DOHH2 (cell line): Measurements from ENCODE around the gene RBCK1.

Experiments used
- H3F3A ChIP-seq: fragments of 200-600 bp; sonication (generic), shearing (Covaris generic); 2 replicates; pipeline ENCODE4 v1.6.0; 2016; ENCODE audit warnings: antibody characterized with exemption, mild to moderate bottlenecking; ENCODE audit not compliant: control insufficient read depth, insufficient read depth
- H3K27ac ChIP-seq: fragments of 200-600 bp; sonication (generic); 2 replicates; pipeline ENCODE4 v1.5.1; 2014; ENCODE audit warnings: low read depth, mild to moderate bottlenecking, low read length, moderate library complexity
- H3K27me3 ChIP-seq: fragments of 200-600 bp; sonication (generic); 2 replicates; pipeline ENCODE4 v1.6.1; 2014; ENCODE audit warnings: mild to moderate bottlenecking, low read length, mixed read lengths; ENCODE audit not compliant: control insufficient read depth
- H3K36me3 ChIP-seq: fragments of 200-600 bp; sonication (generic); 2 replicates; pipeline ENCODE4 v1.6.1; 2014; ENCODE audit warnings: mild to moderate bottlenecking, low read length, moderate library complexity, mixed read lengths; ENCODE audit not compliant: control insufficient read depth
- H3K4me1 ChIP-seq: fragments of 200-600 bp; sonication (generic); 2 replicates; pipeline ENCODE4 v1.6.1; 2014; ENCODE audit warnings: mild to moderate bottlenecking, low read length, mixed read lengths; ENCODE audit not compliant: control insufficient read depth
- H3K4me2 ChIP-seq: fragments of 200-600 bp; sonication (generic); 2 replicates; pipeline ENCODE4 v1.6.0; 2014; ENCODE audit warnings: mild to moderate bottlenecking, low read length, moderate library complexity
- H3K4me3 ChIP-seq: fragments of 200-600 bp; sonication (generic); 2 replicates; pipeline ENCODE4 v1.5.1; 2014; ENCODE audit warnings: mild to moderate bottlenecking, low read length, mixed read lengths
- H3K79me2 ChIP-seq: fragments of 200-600 bp; sonication (generic); 2 replicates; pipeline ENCODE4 v1.6.1; 2014; ENCODE audit warnings: mild to moderate bottlenecking, low read length, mixed read lengths; ENCODE audit not compliant: control insufficient read depth
- H3K9me2 ChIP-seq: fragments of 200-600 bp; sonication (generic); replicated peaks from 2 replicates; pipeline ENCODE4 v1.6.1; 2014; ENCODE audit warnings: mild to moderate bottlenecking, low read length, mixed read lengths; ENCODE audit not compliant: control insufficient read depth
- H3K9me3 ChIP-seq: fragments of 200-600 bp; sonication (generic); 2 replicates; pipeline ENCODE4 v1.6.1; 2014; ENCODE audit warnings: antibody characterized with exemption, low read length, mixed read lengths; ENCODE audit not compliant: control insufficient read depth, insufficient read depth
- H4K20me1 ChIP-seq: fragments of 200-600 bp; sonication (generic); 2 replicates; pipeline ENCODE4 v1.6.0; 2014; ENCODE audit warnings: low read depth, mild to moderate bottlenecking, antibody characterized with exemption, low read length, moderate library complexity; ENCODE audit not compliant: control insufficient read depth, insufficient read depth
- EZH2phosphoT487 ChIP-seq: fragments of 200-600 bp; sonication (generic); IDR thresholded peaks from 2 replicates; pipeline ENCODE4 v1.6.1; 2017; ENCODE audit warnings: borderline replicate concordance, mild to moderate bottlenecking, antibody characterized with exemption, low read length, moderate library complexity, mixed read lengths
- TF ChIP-seq, protein P1 (sequence below): fragments of 200-600 bp; sonication (generic); IDR thresholded peaks from one replicate; pipeline ENCODE4 v1.5.1; 2014; ENCODE audit warnings: antibody characterized with exemption, mild to moderate bottlenecking, low read depth, low read length; ENCODE audit not compliant: poor library complexity, severe bottlenecking

RBCK1 gene

DNA sequence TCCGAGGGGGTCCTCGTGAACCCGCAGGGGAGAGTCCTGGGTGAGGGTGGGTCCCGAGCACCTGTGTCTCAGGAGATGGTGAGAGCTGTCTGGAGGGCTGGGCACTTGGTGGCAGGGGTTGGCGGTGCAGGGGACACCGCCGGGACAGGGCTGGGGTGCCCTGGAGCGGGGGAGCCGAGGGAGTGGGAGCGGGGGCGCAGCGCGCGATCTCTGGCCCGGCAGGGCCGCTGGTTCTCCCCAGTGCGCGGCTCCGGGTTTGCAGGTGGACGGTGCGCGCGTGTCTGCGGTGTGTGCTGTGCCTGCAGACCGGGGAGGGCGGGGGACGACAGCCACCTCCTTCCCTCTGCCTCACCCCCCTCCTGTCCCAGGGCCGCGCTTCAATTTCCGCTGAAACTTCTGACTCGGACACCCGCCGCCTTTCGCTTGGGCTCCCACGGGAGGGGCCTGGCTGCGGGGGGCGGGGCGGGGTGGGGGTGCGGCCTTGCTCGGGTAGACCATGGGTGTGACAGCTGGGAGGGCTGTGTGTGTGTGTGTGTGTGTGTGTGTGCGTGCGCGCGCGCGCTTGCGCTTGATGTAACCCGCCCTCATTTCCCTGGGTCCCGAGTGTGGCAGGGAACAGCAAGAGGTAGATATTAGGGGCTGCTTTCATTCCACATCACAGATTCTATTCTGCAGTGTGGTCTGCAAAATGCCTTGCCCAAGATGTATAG is 26.4 kb upstream of the RBCK1 start:
- H3F3A ChIP-seq: peaks cover 10% of the 10 kb centered on the region
- peaks cover 19% of the 10 kb centered on the region for H3K4me1 ChIP-seq
- H3K27me3 ChIP-seq: peaks cover under 1% of the 10 kb centered on the region; the same call in 1 of the 2 replicates
- H3K9me3 ChIP-seq: no peaks in the 10 kb centered on the region
- H3K4me3 ChIP-seq: peak overlapping the region; percentile 83
- peak overlapping the region; percentile 69 for H3K4me2 ChIP-seq
- H3K9me2 ChIP-seq: no peaks in the 10 kb centered on the region
- no peak for TF ChIP-seq EZH2phosphoT487
- TF ChIP-seq, protein P1, sequence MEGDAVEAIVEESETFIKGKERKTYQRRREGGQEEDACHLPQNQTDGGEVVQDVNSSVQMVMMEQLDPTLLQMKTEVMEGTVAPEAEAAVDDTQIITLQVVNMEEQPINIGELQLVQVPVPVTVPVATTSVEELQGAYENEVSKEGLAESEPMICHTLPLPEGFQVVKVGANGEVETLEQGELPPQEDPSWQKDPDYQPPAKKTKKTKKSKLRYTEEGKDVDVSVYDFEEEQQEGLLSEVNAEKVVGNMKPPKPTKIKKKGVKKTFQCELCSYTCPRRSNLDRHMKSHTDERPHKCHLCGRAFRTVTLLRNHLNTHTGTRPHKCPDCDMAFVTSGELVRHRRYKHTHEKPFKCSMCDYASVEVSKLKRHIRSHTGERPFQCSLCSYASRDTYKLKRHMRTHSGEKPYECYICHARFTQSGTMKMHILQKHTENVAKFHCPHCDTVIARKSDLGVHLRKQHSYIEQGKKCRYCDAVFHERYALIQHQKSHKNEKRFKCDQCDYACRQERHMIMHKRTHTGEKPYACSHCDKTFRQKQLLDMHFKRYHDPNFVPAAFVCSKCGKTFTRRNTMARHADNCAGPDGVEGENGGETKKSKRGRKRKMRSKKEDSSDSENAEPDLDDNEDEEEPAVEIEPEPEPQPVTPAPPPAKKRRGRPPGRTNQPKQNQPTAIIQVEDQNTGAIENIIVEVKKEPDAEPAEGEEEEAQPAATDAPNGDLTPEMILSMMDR: no peak
- H4K20me1 ChIP-seq: peaks cover 15% of the 10 kb centered on the region; the same call in 1 of the 2 replicates
- H3K36me3 ChIP-seq: peaks cover 18% of the 10 kb centered on the region
- H3K79me2 ChIP-seq: peaks cover 49% of the 10 kb centered on the region
- peak overlapping the region; percentile 67 for H3K27ac ChIP-seq

DNA sequence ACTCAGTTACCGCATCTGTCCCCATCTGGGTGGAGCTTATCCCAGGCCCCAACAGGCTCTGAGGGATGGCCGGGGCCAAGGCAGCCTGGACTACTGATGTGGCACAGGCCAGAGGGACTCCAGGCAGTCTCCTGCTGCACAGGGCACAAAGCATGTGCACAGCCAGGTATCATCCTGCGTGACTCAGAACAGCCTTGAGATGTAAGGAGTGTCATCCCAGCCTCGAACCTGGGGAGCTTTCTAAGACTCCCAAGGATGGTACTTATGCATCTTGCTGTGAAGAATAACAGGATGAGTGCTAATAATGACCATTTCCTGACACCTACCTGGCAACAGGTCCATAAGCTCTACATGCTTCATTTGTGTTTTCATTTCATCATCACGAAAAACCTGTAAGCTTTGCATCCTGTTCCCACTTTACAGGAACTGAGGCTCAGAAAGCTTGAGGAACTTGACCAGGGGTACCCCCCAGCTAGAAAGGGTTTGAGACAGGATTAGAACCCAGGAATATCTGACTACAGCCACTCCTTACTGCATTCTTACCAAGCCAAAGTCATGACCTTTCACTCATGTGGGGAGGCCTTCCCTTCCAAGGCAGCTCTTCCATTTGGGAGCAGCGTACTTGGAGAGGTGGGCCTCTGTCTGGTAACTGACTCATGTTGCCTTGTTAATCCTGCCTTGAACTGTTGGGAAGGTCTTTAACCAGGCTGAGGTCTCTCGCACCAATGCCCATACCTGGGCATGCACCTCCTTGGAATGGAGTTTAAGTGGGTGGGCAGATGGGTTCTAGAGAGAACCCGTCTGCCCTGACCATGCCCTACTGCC is 25.6 kb upstream of the RBCK1 start:
- TF ChIP-seq, protein P1: no peak
- no peak for TF ChIP-seq EZH2phosphoT487
- no peak overlapping the region for H3K27ac ChIP-seq
- H3F3A ChIP-seq: peaks cover 10% of the 10 kb centered on the region
- peaks cover 22% of the 10 kb centered on the region for H3K36me3 ChIP-seq
- peaks cover 19% of the 10 kb centered on the region for H3K4me1 ChIP-seq
- peak overlapping the region; percentile 83 for H3K4me3 ChIP-seq
- peaks cover 15% of the 10 kb centered on the region; the same call in 1 of the 2 replicates for H4K20me1 ChIP-seq
- peaks cover 50% of the 10 kb centered on the region for H3K79me2 ChIP-seq
- peak overlapping the region; percentile 69 for H3K4me2 ChIP-seq
- H3K27me3 ChIP-seq: no peaks in the 10 kb centered on the region
- H3K9me2 ChIP-seq: no peaks in the 10 kb centered on the region
- no peaks in the 10 kb centered on the region for H3K9me3 ChIP-seq

DNA sequence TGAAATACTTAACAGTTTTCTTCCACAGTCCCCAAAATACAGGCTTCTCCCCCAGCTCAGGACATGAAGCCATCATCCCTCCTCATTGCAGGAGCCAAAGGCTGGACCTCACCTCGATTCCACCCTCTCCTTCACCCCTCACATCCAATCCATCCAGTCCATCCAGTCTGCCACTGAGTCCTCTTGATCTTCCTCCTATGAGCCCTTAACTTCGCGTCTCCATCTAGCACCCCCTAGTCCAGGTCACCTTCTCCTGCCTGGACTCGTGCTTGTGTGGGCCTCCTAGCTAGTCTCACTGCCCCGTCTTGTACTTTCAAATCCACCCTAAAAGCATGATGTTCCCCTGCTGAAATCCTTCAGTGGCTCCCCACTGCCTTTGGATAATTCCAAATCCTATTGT is 24.2 kb upstream of the RBCK1 start:
- H3K9me3 ChIP-seq: no peaks in the 10 kb centered on the region
- no peaks in the 10 kb centered on the region for H3K27me3 ChIP-seq
- H3K27ac ChIP-seq: no peak overlapping the region
- no peak overlapping the region for H3K4me3 ChIP-seq
- peaks cover 15% of the 10 kb centered on the region; the same call in 1 of the 2 replicates for H4K20me1 ChIP-seq
- H3K4me2 ChIP-seq: no peak overlapping the region
- H3K36me3 ChIP-seq: peaks cover 36% of the 10 kb centered on the region
- H3K79me2 ChIP-seq: peaks cover 50% of the 10 kb centered on the region
- peaks cover 10% of the 10 kb centered on the region for H3F3A ChIP-seq
- no peak for TF ChIP-seq EZH2phosphoT487
- TF ChIP-seq, protein P1: no peak
- peaks cover 19% of the 10 kb centered on the region for H3K4me1 ChIP-seq
- H3K9me2 ChIP-seq: no peaks in the 10 kb centered on the region
